Central memory CD4-positive, alpha-beta T cell (primary cell): Measurements from ENCODE around the gene ATP5F1D.
"Not testable (repeated sequence)": the region's sequence is repeated elsewhere in the genome, so short reads cannot be mapped to it uniquely, and the experiment has no call there.

Source experiments
- DNase-seq: peaks from one replicate; pipeline ENCODE4 v3.0.0; 2022
- total RNA-seq, 3 experiments: gene quantifications; one replicate each; lab custom pipeline; 2026; lab: John Stamatoyannopoulos, UW

ATP5F1D gene
- 18.3 to 43.9 (median 34.7) reads per million in 3 experiments for total RNA-seq

DNA sequence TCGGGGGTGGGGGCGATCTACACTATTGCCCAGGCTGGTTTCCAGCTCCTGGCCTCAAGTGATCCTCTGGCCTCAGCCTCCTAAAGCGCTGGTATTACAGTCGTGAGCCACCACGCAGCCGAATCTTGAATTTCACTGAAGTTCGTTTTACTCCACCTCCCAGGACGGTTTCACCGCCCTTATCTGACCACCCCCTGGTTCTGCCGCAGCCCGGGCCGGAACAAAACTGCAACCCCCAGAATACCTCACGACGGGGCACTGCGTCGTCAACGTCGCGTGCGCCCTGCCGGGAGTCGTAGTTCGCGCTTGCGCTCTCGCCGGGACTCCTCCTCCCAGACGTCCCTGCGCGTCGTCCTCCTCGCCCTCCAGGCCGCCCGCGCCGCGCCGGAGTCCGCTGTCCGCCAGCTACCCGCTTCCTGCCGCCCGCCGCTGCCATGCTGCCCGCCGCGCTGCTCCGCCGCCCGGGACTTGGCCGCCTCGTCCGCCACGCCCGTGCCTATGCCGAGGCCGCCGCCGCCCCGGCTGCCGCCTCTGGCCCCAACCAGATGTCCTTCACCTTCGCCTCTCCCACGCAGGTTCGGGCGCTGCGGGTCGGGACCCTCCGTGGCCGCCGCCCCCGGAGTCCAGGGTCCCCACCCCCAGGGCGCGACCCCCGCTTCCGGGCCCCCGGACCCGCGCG is at the start of gene ATP5F1D:
Gene ATP5F1D (plus strand): TSS at position 335 of the 679 bp plus-strand sequence. CDS start 100 bp downstream, at position 435.
- DNase-seq, result peak; percentile 83

- no peak for DNase-seq
These were observed 42.0 kb upstream of the ATP5F1D start for GRCh38 chr19:1199531-1199930.

- not testable (repeated sequence) for DNase-seq
These were observed 40.9 kb upstream of the ATP5F1D start for GRCh38 chr19:1200614-1201013.

- peak; percentile 99 for DNase-seq
These were observed 36.1 kb upstream of the ATP5F1D start, which contains the start of gene STK11 for GRCh38 chr19:1205114-1206099. Gene STK11 (plus strand): TSS chr19:1205778. CDS start chr19:1206914, 1,136 bp downstream.

DNA sequence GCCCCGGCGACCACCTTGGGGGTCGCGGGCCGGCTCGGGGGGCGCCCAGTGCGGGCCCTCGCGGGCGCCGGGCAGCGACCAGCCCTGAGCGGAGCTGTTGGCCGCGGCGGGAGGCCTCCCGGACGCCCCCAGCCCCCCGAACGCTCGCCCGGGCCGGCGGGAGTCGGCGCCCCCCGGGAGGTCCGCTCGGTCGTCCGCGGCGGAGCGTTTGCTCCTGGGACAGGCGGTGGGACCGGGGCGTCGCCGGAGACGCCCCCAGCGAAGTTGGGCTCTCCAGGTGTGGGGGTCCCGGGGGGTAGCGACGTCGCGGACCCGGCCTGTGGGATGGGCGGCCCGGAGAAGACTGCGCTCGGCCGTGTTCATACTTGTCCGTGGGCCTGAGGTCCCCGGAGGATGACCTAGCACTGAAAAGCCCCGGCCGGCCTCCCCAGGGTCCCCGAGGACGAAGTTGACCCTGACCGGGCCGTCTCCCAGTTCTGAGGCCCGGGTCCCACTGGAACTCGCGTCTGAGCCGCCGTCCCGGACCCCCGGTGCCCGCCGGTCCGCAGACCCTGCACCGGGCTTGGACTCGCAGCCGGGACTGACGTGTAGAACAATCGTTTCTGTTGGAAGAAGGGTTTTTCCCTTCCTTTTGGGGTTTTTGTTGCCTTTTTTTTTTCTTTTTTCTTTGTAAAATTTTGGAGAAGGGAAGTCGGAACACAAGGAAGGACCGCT is 35.2 kb upstream of the ATP5F1D start:
- DNase-seq, result no peak

DNA sequence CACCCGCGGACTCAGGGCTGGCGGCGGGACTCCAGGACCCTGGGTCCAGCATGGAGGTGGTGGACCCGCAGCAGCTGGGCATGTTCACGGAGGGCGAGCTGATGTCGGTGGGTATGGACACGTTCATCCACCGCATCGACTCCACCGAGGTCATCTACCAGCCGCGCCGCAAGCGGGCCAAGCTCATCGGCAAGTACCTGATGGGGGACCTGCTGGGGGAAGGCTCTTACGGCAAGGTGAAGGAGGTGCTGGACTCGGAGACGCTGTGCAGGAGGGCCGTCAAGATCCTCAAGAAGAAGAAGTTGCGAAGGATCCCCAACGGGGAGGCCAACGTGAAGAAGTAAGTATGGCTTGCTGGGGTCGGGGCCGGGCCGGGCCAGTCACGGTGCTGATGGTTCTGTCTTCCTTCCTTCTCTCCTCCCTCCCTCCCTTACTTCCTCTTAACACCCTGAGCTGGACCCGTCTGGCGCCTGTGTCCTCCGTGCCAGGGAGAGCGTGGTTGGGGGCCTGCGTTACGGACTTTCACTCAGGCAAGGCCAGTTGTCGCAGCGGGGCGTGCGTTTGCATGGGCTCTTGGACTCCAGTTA is 34.6 kb upstream of the ATP5F1D start:
- DNase-seq, result peak; percentile 22

DNA sequence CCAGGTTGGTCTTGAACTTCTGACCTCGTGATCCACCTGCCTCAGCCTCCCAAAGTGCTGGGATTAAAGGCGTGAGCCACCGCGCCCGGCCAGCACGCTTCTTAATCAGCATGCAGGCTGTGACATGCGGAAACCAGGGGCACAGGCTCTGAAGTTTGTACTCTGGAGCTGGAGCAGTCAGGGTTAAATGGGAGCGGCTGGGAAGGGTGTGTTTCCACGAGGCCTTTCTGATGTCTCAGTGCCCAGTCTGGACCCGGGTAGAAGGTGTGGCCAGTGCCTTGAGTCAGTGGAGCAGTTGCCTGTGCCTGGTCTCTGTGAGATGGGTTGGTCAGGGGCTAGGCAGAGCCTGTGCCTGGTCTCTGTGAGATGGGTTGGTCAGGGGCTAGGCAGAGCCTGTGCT is 32.7 kb upstream of the ATP5F1D start:
- not testable (repeated sequence) for DNase-seq

DNA sequence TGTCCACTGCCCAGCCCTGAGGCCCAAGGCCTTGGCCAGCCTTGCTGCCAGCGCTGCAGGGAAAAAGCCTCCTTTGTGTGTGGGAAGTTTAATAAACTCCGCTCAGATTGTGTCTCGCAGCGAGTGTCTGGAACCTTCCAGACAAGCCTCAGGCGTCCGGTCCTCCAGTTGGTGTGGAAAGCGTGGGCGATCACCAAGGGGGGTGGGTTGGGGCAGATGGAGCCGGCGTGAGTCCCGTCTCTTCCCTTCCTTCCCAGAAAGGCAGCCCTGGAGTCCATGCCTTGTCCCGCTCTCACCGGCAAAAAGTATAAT is 31.4 kb upstream of the ATP5F1D start:
- no peak for DNase-seq

DNA sequence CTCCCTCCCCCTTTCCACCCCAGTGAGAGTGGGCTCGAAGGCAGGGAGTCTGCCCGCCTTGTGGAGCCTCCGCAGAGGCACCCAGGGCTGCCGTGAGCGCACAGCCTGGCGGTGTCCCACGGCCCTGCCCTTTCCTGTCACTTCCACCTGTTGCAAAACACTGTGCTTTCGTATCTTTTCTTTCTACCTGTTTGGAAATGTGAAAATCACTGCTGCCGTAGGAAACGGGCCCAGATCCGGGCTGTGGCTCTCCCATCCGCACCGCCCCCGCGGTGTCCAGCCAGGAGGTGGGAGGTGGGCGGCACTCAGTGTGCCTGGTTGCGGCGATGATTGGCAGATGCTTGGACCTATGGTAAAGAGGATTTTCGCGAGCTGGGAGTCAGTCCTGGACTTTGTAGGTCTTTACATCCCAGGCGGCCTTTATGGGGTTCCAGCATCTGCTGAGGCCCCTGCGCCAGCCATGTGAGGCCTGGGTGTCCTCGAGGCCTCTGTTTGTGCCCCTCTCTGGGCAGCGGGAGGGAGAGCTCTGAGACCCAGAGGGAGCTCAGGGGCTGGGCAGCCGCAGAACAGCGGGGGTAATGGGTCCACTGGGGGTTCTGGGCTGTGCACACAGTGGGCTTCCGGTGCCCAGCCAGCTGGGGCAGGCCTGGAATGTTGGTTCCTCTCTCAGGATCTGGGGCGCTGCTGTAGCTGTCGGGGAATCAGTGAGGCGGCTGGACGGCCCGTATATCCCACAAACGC is 29.9 kb upstream of the ATP5F1D start:
- DNase-seq, result no peak

DNA sequence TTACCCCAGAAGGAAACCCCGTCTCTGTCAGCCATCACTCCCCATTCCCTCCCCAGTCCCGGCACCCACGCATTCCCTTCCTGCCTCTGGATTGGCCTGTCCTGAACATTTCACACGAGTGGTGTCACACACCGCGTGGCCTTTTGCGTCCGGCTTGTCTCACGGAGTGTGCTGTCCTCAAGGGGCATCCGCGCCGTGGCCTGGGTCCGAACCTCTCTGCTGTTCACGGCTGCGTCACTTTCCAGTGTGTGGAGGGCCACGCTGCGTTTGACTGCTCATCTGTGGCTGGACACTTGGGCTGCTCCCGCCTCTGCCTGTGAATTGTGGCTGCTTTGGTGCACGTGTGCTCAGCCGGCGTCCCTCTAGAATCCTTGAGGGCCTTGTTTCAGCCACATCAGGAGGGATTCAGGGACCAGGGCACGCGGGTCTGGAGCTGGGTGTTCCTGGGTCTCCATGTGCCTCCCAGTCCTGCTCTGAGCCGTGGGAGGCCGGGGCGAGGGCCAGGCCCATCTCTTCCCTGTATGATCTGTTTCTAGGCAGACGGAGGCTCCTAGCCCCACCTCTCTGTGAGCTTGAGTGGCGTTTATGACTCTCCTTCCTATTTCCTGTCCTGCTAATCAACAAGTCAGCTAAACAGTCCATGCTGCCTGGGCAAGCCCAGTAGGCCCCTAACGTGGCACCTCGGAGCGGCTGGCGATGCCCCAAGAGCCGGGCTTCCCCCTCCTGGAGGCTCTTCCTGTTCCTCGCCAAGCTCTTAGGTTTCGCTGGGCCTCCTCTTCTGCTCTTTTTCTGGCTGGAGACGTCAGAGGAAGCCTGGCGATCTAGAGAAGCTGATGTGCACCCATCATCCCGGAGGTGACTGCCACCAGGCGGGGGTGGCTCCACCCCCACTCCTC is 27.9 kb upstream of the ATP5F1D start:
- peak; percentile 74 for DNase-seq

- no peak for DNase-seq
These were observed 27.2 kb upstream of the ATP5F1D start for GRCh38 chr19:1214299-1214861.

GRCh38 chr19:1214862-1215731 is 26.5 kb upstream of the ATP5F1D start:
- no peak for DNase-seq

DNA sequence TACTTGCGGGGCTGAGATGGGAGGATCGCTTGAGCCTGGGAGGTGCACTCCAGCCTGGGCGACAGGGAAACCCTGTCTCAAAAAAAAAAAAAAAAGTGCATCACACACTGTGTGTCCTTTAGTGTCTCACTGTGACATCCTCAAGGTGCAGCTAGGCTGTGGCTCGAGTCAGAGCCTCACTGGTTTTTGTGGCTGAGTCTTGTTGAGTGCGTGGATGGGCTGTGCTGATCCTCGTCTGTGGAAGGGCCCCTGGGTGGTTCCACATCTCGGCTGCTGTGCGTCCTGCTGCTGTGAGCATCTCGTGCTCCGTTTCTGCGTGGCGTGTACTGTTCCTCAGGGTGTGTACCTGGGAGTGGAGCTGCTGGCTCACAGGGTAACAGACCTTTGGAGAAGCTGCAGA is 24.8 kb upstream of the ATP5F1D start:
- no peak for DNase-seq

DNA sequence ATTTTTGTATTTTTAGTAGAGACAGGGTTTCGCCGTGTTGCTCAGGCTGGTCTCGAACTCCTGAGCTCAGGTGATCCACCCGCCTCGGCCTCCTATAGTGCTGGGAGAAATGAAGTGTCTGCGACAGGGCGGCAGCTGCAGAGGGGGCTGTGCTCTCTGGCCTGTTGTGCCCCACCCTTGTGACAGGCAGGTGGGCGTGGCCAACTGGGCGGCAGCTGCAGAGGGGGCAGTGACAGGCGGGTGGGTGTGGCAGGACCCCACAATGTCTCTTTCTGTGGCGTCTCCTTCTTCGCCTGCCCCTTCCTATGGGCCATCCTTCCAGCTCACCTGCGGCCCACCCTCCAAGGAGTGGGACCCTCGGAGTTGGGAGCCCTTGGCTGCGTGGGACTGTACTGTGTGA is 24.2 kb upstream of the ATP5F1D start:
- no peak for DNase-seq

- DNase-seq, result no peak
These were observed 22.6 kb upstream of the ATP5F1D start for GRCh38 chr19:1218751-1219567.

DNA sequence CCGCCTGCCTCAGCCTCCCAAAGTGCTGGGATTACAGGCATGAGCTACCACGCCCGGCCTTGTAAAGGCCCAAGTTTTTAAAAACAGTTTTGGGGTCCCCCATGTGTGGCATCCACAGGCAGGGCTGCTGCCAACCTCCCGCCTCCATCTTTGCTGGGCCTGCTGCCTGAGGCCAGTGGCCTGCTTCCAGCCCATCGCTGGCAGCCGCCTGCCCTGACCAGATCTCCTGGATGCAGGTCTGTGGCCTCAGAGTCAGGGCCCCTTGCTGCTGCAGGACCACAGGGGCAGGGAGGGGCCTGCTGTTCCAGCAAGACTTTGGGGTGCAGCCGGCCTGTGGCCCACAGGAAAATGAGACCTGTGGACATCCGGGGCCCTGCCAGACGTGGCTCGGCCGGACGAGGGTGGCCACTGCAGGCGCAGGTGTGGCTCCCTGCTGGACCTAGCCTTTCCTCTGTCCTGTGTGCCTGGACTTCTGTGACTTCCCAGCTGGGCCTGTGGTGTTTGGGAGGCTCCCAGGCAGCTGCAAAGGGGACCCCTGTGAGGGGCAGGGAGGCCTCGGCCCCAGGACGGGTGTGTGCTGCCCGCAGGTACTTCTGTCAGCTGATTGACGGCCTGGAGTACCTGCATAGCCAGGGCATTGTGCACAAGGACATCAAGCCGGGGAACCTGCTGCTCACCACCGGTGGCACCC is 21.6 kb upstream of the ATP5F1D start:
- DNase-seq, result no peak

DNA sequence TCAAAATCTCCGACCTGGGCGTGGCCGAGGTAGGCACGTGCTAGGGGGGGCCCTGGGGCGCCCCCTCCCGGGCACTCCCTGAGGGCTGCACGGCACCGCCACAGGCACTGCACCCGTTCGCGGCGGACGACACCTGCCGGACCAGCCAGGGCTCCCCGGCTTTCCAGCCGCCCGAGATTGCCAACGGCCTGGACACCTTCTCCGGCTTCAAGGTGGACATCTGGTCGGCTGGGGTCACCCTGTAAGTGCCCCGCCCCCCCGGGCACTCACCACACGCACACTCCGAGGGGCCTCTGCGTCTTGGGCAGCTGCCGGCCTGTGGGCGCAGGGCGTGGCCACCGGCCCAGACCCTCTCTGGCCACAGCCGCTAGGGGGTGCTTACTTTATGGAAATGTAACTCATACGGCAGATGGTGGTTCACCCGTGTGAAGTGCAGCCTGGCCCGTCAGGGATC is 21.0 kb upstream of the ATP5F1D start:
- no peak for DNase-seq
